Effector memory CD4-positive, alpha-beta T cell (primary cell): ENCODE measurements around the gene VSIG10L2.

Source experiments
- DNase-seq, 3 donors: peaks; one replicate each; pipeline ENCODE4 v3.0.0-alpha.2; 2020
- H3K27ac ChIP-seq: 2 replicates; pipeline ENCODE4 v1.7.0; 2013; ENCODE audit warnings: mild to moderate bottlenecking, low read length, moderate library complexity; ENCODE audit not compliant: insufficient read depth, poor library complexity, severe bottlenecking
- H3K27me3 ChIP-seq: replicated peaks from 2 replicates; pipeline ENCODE4 v1.7.0; 2013; ENCODE audit warnings: mild to moderate bottlenecking, low read length; ENCODE audit not compliant: insufficient read depth, control insufficient read depth, poor library complexity, severe bottlenecking
- H3K36me3 ChIP-seq: 2 replicates; pipeline ENCODE4 v1.7.0; 2013; ENCODE audit warnings: mild to moderate bottlenecking, low read length, moderate library complexity; ENCODE audit not compliant: control insufficient read depth, insufficient read depth
- H3K4me1 ChIP-seq: 2 replicates; pipeline ENCODE4 v1.7.0; 2013; ENCODE audit warnings: low read length, mild to moderate bottlenecking; ENCODE audit not compliant: control insufficient read depth, insufficient read depth, poor library complexity, severe bottlenecking
- H3K4me3 ChIP-seq: 2 replicates; pipeline ENCODE4 v1.7.0; 2013; ENCODE audit warnings: low read length, low read depth, mild to moderate bottlenecking; ENCODE audit not compliant: insufficient read depth, poor library complexity, severe bottlenecking
- H3K9me3 ChIP-seq: 2 replicates; pipeline ENCODE4 v1.7.0; 2013; ENCODE audit warnings: mild to moderate bottlenecking, low read length, moderate library complexity; ENCODE audit not compliant: control insufficient read depth

VSIG10L2 gene

GRCh38 chr11:125953401-125953935 lies 7.6 kb downstream of the VSIG10L2 start:
- Histone ChIP-seq H3K27me3 (no peaks in the 10 kb centered on the region), H3K4me3 (no peak overlapping the region), H3K27ac (no peak overlapping the region), H3K4me1 (no peaks in the 10 kb centered on the region), H3K9me3 (no peaks in the 10 kb centered on the region), H3K36me3 (no peaks in the 10 kb centered on the region)
- DNase-seq: no peak

GRCh38 chr11:125954123-125954944 lies 8.5 kb downstream of the VSIG10L2 start:
- Histone ChIP-seq H3K4me3 (no peak overlapping the region), H3K27me3 (no peaks in the 10 kb centered on the region), H3K9me3 (no peaks in the 10 kb centered on the region), H3K27ac (no peak overlapping the region), H3K4me1 (no peaks in the 10 kb centered on the region), H3K36me3 (no peaks in the 10 kb centered on the region)
- DNase-seq: no peak

GRCh38 chr11:125954945-125955640 lies 9.2 kb downstream of the VSIG10L2 start:
- Histone ChIP-seq H3K27ac (no peak overlapping the region), H3K4me1 (no peaks in the 10 kb centered on the region)

GRCh38 chr11:125955856-125956255 lies 10.0 kb downstream of the VSIG10L2 start:
- no peak overlapping the region for H3K4me3 ChIP-seq
- H3K36me3 ChIP-seq: no peaks in the 10 kb centered on the region
- no peak for DNase-seq
- no peaks in the 10 kb centered on the region for H3K4me1 ChIP-seq
- no peaks in the 10 kb centered on the region for H3K27me3 ChIP-seq
- no peak overlapping the region for H3K27ac ChIP-seq
- no peaks in the 10 kb centered on the region for H3K9me3 ChIP-seq

More at GRCh38 chr11:125954945-125955640, 9.2 kb downstream of the VSIG10L2 start:
- H3K36me3 ChIP-seq: no peaks in the 10 kb centered on the region
- no peaks in the 10 kb centered on the region for H3K9me3 ChIP-seq
- no peak for DNase-seq
- H3K4me3 ChIP-seq: no peak overlapping the region
- no peaks in the 10 kb centered on the region for H3K27me3 ChIP-seq

GRCh38 chr11:125956391-125957134 lies 10.7 kb downstream of the VSIG10L2 start:
- H3K4me1 ChIP-seq: no peaks in the 10 kb centered on the region
- H3K4me3 ChIP-seq: no peak overlapping the region
- H3K9me3 ChIP-seq: no peaks in the 10 kb centered on the region
- no peaks in the 10 kb centered on the region for H3K36me3 ChIP-seq
- H3K27ac ChIP-seq: no peak overlapping the region
- H3K27me3 ChIP-seq: no peaks in the 10 kb centered on the region
- DNase-seq: no peak

GRCh38 chr11:125957618-125958332 lies 11.9 kb downstream of the VSIG10L2 start:
- no peaks in the 10 kb centered on the region for H3K4me1 ChIP-seq
- H3K36me3 ChIP-seq: no peaks in the 10 kb centered on the region
- no peak overlapping the region for H3K27ac ChIP-seq
- H3K27me3 ChIP-seq: no peaks in the 10 kb centered on the region
- no peaks in the 10 kb centered on the region for H3K9me3 ChIP-seq
- no peak overlapping the region for H3K4me3 ChIP-seq
- DNase-seq: no peak

- H3K4me3 ChIP-seq: no peak overlapping the region
- no peaks in the 10 kb centered on the region for H3K4me1 ChIP-seq
- H3K9me3 ChIP-seq: no peaks in the 10 kb centered on the region
- no peaks in the 10 kb centered on the region for H3K36me3 ChIP-seq
- no peaks in the 10 kb centered on the region for H3K27me3 ChIP-seq
- no peak overlapping the region for H3K27ac ChIP-seq
- DNase-seq: no peak
These were observed 13.1 kb downstream of the VSIG10L2 start for GRCh38 chr11:125958872-125959400.

- Histone ChIP-seq H3K27ac (no peak overlapping the region), H3K36me3 (no peaks in the 10 kb centered on the region), H3K4me3 (no peak overlapping the region), H3K4me1 (no peaks in the 10 kb centered on the region), H3K9me3 (no peaks in the 10 kb centered on the region), H3K27me3 (no peaks in the 10 kb centered on the region)
- no peak for DNase-seq
These were observed 13.7 kb downstream of the VSIG10L2 start for GRCh38 chr11:125959511-125959910.

- DNase-seq: no peak
- Histone ChIP-seq H3K4me3 (no peak overlapping the region), H3K4me1 (no peaks in the 10 kb centered on the region), H3K27ac (no peak overlapping the region), H3K36me3 (no peaks in the 10 kb centered on the region), H3K9me3 (no peaks in the 10 kb centered on the region), H3K27me3 (no peaks in the 10 kb centered on the region)
These were observed 14.1 kb downstream of the VSIG10L2 start for GRCh38 chr11:125959931-125960330.
